ENCODE results near the gene DLGAP1. TPM values are rescaled to one million over a fixed set of nuclear protein-coding genes. Genes with fewer than 3 reads are reported as not detected.

DLGAP1 gene
- total and polyA plus RNA-seq, 2 experiments from 2014 or later = 17.0 to 48.5 TPM

GRCh38 chr18:3993941-3994687 is 461.0 kb downstream of the DLGAP1 start:
- Mint-ChIP-seq H3K4me3 (no peak overlapping the region), H3K4me1 (peaks cover 21% of the 10 kb centered on the region; the same call in 2 of the 3 replicates), H3K27ac (no peak overlapping the region), H3K9me3 (peaks cover 4% of the 10 kb centered on the region; the same call in 1 of the 3 replicates), H3K36me3 (ENCODE audit: low read depth) (peaks cover 4% of the 10 kb centered on the region; the same call in 1 of the 3 replicates), H3K27me3 (ENCODE audit: insufficient read depth, low read depth, poor library complexity) (peaks cover 2% of the 10 kb centered on the region)
- DNase-seq (ENCODE audit: low spot score) (no peak), ATAC-seq (peak; percentile 36; the same call in 2 of the 3 replicates)
- Histone ChIP-seq H3K27me3 (ENCODE audit: insufficient read depth) (no peaks in the 10 kb centered on the region), H3K4me2 (no peak overlapping the region), H3K9me2 (ENCODE audit: insufficient read depth) (no peaks in the 10 kb centered on the region), H3K79me2 (replicated peaks; ENCODE audit: insufficient read depth) (no peaks in the 10 kb centered on the region), H3K27ac (ENCODE audit: low read depth) (no peak overlapping the region), H3K4me1 (ENCODE audit: insufficient read depth) (peaks cover 6% of the 10 kb centered on the region), H3K4me3 (no peak overlapping the region), H3F3A (replicated peaks; ENCODE audit: low read depth) (no peaks in the 10 kb centered on the region), H3K36me3 (ENCODE audit: insufficient read depth) (no peaks in the 10 kb centered on the region), H4K20me1 (replicated peaks; ENCODE audit: insufficient read depth) (no peaks in the 10 kb centered on the region), H2AFZ (no peak overlapping the region)
- TF ChIP-seq JUNB (IDR thresholded peaks at IDR 0.05; ENCODE audit: unreplicated experiment) = no peak

- Histone ChIP-seq H3K4me1 (ENCODE audit: insufficient read depth) (no peaks in the 10 kb centered on the region), H3K36me3 (ENCODE audit: insufficient read depth) (no peaks in the 10 kb centered on the region), H3K9me2 (ENCODE audit: insufficient read depth) (no peaks in the 10 kb centered on the region), H3K4me3 (no peak overlapping the region), H3K27me3 (ENCODE audit: insufficient read depth) (no peaks in the 10 kb centered on the region), H4K20me1 (replicated peaks; ENCODE audit: insufficient read depth) (no peaks in the 10 kb centered on the region), H3K27ac (ENCODE audit: low read depth) (no peak overlapping the region), H3F3A (replicated peaks; ENCODE audit: low read depth) (no peaks in the 10 kb centered on the region), H3K4me2 (no peak overlapping the region), H3K79me2 (replicated peaks; ENCODE audit: insufficient read depth) (no peaks in the 10 kb centered on the region), H2AFZ (no peak overlapping the region)
- Mint-ChIP-seq H3K27ac (no peak overlapping the region), H3K27me3 (ENCODE audit: insufficient read depth, low read depth, poor library complexity) (no peaks in the 10 kb centered on the region), H3K4me1 (peaks cover 19% of the 10 kb centered on the region), H3K36me3 (ENCODE audit: low read depth) (peaks cover 7% of the 10 kb centered on the region; the same call in 2 of the 3 replicates), H3K4me3 (no peak overlapping the region), H3K9me3 (peaks cover 4% of the 10 kb centered on the region; the same call in 1 of the 3 replicates)
- ATAC-seq (no peak), DNase-seq (ENCODE audit: low spot score) (no peak)
- TF ChIP-seq ZNF462 (CRISPR knock-in tag; IDR thresholded peaks at IDR 0.05) (no peak), CREB1 (CRISPR knock-in tag; IDR thresholded peaks at IDR 0.05; ENCODE audit: low read depth) (no peak), STAT1 (IDR thresholded peaks at IDR 0.05; ENCODE audit: unreplicated experiment) (no peak), ZNF331 (CRISPR knock-in tag; IDR thresholded peaks at IDR 0.05; ENCODE audit: low read depth) (no peak), CTCF (conservative IDR thresholded peaks at IDR 0.05; ENCODE audit: low read depth in 2 of 2) (no peak)
- TF ChIP-seq, protein P1, sequence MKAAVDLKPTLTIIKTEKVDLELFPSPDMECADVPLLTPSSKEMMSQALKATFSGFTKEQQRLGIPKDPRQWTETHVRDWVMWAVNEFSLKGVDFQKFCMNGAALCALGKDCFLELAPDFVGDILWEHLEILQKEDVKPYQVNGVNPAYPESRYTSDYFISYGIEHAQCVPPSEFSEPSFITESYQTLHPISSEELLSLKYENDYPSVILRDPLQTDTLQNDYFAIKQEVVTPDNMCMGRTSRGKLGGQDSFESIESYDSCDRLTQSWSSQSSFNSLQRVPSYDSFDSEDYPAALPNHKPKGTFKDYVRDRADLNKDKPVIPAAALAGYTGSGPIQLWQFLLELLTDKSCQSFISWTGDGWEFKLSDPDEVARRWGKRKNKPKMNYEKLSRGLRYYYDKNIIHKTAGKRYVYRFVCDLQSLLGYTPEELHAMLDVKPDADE (IDR thresholded peaks at IDR 0.05) = no peak
- TF ChIP-seq, protein P2, sequence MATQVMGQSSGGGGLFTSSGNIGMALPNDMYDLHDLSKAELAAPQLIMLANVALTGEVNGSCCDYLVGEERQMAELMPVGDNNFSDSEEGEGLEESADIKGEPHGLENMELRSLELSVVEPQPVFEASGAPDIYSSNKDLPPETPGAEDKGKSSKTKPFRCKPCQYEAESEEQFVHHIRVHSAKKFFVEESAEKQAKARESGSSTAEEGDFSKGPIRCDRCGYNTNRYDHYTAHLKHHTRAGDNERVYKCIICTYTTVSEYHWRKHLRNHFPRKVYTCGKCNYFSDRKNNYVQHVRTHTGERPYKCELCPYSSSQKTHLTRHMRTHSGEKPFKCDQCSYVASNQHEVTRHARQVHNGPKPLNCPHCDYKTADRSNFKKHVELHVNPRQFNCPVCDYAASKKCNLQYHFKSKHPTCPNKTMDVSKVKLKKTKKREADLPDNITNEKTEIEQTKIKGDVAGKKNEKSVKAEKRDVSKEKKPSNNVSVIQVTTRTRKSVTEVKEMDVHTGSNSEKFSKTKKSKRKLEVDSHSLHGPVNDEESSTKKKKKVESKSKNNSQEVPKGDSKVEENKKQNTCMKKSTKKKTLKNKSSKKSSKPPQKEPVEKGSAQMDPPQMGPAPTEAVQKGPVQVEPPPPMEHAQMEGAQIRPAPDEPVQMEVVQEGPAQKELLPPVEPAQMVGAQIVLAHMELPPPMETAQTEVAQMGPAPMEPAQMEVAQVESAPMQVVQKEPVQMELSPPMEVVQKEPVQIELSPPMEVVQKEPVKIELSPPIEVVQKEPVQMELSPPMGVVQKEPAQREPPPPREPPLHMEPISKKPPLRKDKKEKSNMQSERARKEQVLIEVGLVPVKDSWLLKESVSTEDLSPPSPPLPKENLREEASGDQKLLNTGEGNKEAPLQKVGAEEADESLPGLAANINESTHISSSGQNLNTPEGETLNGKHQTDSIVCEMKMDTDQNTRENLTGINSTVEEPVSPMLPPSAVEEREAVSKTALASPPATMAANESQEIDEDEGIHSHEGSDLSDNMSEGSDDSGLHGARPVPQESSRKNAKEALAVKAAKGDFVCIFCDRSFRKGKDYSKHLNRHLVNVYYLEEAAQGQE (IDR thresholded peaks at IDR 0.05; ENCODE audit: unreplicated experiment) = no peak
Observed at GRCh38 chr18:3985664-3986063, 469.4 kb downstream of the DLGAP1 start.

Data from GM23338 (cell line).